ENCODE measurements around the gene CNPY3.
"Not testable (repeated sequence)": the region's sequence is repeated elsewhere in the genome, so short reads cannot be mapped to it uniquely, and the experiment has no call there.

The CNPY3 gene
- 42.0 to 62.7 (median 61.4) reads per million in 3 donors for total RNA-seq

DNA sequence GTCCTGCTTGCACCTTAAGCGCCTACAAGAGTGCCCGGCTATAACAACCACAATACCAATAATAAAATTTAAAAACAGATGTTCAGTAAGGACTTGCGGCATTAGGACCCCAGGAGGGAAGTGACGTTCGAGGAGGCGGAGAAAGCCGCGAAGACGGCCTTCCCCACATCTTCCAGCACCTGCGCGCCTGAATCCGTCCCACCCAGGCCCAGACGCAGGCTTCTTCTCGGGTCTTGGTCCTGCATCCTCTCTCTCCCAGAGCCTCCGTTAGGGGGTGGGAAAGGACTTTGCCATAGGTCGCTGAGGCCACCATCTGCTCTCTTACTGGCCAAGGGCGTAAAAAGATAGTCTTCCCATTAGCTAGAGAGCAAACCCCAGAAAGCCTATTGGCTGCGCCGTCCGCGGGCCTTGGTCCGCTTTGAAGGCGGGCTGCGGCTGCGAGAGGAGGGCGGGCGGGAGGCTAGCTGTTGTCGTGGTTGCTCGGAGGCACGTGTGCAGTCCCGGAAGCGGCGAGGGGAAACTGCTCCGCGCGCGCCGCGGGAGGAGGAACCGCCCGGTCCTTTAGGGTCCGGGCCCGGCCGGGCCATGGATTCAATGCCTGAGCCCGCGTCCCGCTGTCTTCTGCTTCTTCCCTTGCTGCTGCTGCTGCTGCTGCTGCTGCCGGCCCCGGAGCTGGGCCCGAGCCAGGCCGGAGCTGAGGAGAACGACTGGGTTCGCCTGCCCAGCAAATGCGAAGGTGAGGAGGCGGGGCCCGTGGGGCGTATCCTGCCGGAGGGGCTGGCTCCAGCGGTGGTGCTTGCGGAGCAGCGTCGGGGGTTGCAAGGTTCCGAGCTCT is at the start of gene CNPY3:
Gene CNPY3 (plus strand): TSS at position 495 of the 835 bp plus-strand sequence. CDS start 91 bp downstream, at position 586.
- peak within 1 kb of the TSS; percentile 96 for H3K27ac ChIP-seq (ENCODE audit: insufficient read depth, low read length, poor library complexity, severe bottlenecking)
- no peaks in the 10 kb centered on the region for H3K9me3 ChIP-seq (ENCODE audit: control insufficient read depth, low read length)
- peaks cover 23% of the 10 kb centered on the region for H3K4me1 ChIP-seq (ENCODE audit: control insufficient read depth, insufficient read depth, low read length, poor library complexity, severe bottlenecking)
- H3K4me3 ChIP-seq (ENCODE audit: insufficient read depth, low read depth, low read length, poor library complexity, severe bottlenecking) = peak within 1 kb of the TSS; percentile 65
- peak; percentile 90 to 93 (median 92) for DNase-seq
- H3K27me3 ChIP-seq (replicated peaks; ENCODE audit: control insufficient read depth, insufficient read depth, low read length, poor library complexity, severe bottlenecking) = no peaks in the 10 kb centered on the region
- H3K36me3 ChIP-seq (ENCODE audit: control insufficient read depth, insufficient read depth, low read length) = peaks cover 13% of the 10 kb centered on the region

DNA sequence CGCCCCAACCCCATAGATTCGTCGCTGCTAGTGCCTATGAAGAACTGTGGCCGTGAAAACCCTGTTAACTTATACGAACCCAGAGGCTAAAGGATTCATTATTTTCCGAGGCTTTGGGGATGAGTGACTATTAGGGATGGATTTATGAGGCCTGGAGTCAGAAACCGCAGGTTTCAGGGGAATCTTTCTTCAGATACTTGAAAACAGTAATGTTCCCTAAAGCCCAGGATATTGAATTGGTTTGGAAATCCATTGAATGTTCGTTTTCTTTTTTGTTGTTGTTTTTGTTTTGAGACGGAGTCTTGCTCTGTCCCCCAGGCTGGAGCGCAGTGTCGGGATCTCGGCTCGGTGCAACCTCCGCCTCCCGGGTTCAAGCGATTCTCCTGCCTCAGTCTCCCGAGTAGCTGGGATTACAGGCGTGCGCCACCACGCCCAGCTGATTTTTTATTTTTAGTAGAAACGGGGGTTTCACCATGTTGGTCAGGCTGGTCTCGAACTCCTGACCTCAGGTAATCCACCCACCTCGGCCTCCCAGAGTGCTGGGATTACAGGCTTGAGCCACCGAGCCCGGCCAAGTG is 49.0 kb upstream of the CNPY3 start:
- not testable (repeated sequence) for DNase-seq; H3K9me3 ChIP-seq (ENCODE audit: control insufficient read depth, low read length); H3K4me1 ChIP-seq (ENCODE audit: control insufficient read depth, insufficient read depth, low read length, poor library complexity, severe bottlenecking); H3K27me3 ChIP-seq (replicated peaks; ENCODE audit: control insufficient read depth, insufficient read depth, low read length, poor library complexity, severe bottlenecking)
- Histone ChIP-seq H3K36me3 (ENCODE audit: control insufficient read depth, insufficient read depth, low read length) (peaks cover 28% of the 10 kb centered on the region), H3K4me3 (ENCODE audit: insufficient read depth, low read depth, low read length, poor library complexity, severe bottlenecking) (peak overlapping the region; percentile 73), H3K27ac (ENCODE audit: insufficient read depth, low read length, poor library complexity, severe bottlenecking) (peak overlapping the region; percentile 85)

DNA sequence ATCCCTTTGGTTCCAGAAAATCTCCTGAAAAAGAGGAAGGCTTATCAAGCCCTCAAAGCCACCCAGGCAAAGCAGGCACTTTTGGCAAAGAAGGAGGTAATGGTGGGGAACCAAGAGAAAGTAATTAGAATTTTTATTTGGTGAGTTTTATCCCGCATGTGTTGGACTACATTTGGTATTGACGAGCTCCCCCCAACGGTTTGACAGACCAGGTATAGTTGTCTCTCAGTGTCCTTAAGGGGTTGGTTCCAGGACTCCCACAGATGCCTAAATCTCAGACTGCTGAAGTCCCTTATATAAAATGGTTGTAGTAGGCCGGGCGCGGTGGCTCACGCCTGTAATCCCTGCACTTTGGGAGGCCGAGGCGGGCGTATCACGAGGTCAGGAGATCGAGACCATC is 48.4 kb upstream of the CNPY3 start:
- H3K27me3 ChIP-seq (replicated peaks; ENCODE audit: control insufficient read depth, insufficient read depth, low read length, poor library complexity, severe bottlenecking); H3K4me1 ChIP-seq (ENCODE audit: control insufficient read depth, insufficient read depth, low read length, poor library complexity, severe bottlenecking); H3K9me3 ChIP-seq (ENCODE audit: control insufficient read depth, low read length); H3K4me3 ChIP-seq (ENCODE audit: insufficient read depth, low read depth, low read length, poor library complexity, severe bottlenecking); DNase-seq: not testable (repeated sequence)
- Histone ChIP-seq H3K36me3 (ENCODE audit: control insufficient read depth, insufficient read depth, low read length) (peaks cover 33% of the 10 kb centered on the region), H3K27ac (ENCODE audit: insufficient read depth, low read length, poor library complexity, severe bottlenecking) (peak overlapping the region; percentile 85)

DNA sequence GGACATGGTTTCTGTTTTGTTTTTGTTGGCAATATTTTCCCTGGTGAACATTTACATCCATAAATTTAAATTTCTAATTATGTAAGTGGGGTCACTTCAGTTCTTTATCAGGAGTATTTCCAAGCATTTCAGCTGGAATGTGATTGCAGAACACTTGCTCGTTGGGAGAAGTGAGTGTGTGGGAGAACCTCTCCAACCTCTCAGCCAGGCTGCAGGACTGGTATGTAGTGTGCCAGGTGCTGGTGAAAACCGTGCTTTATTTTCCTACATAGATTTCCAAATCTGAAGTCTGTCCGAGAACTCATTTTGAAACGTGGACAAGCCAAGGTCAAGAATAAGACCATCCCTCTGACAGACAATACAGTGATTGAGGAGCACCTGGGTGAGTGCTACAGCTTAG is 43.6 kb upstream of the CNPY3 start:
- no peak for DNase-seq
- peaks cover 36% of the 10 kb centered on the region for H3K36me3 ChIP-seq (ENCODE audit: control insufficient read depth, insufficient read depth, low read length)
- H3K9me3 ChIP-seq (ENCODE audit: control insufficient read depth, low read length) = no peaks in the 10 kb centered on the region
- H3K4me3 ChIP-seq (ENCODE audit: insufficient read depth, low read depth, low read length, poor library complexity, severe bottlenecking) = no peak overlapping the region
- no peaks in the 10 kb centered on the region for H3K4me1 ChIP-seq (ENCODE audit: control insufficient read depth, insufficient read depth, low read length, poor library complexity, severe bottlenecking)
- no peaks in the 10 kb centered on the region for H3K27me3 ChIP-seq (replicated peaks; ENCODE audit: control insufficient read depth, insufficient read depth, low read length, poor library complexity, severe bottlenecking)
- H3K27ac ChIP-seq (ENCODE audit: insufficient read depth, low read length, poor library complexity, severe bottlenecking) = no peak overlapping the region

DNA sequence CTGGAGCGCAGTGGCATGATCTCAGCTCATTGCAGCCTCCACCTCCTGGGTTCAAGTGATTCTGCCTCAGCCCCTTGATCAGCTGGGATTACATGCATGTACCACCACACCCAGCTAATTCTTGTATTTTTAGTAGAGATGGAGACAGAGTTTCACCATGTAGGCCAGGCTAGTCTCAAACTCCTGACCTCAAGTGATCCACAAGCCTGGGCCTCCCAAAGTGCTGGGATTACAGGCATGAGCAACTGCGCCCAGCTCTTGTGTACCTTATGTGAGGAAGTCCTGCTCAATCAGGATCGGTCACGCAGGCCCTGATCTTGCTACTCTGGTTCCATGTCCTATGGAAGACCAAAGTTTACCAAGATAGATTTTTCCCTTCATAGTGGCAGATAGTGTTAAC is 41.1 kb upstream of the CNPY3 start:
- not testable (repeated sequence) for H3K4me3 ChIP-seq (ENCODE audit: insufficient read depth, low read depth, low read length, poor library complexity, severe bottlenecking); H3K27ac ChIP-seq (ENCODE audit: insufficient read depth, low read length, poor library complexity, severe bottlenecking); H3K4me1 ChIP-seq (ENCODE audit: control insufficient read depth, insufficient read depth, low read length, poor library complexity, severe bottlenecking); H3K9me3 ChIP-seq (ENCODE audit: control insufficient read depth, low read length); DNase-seq; H3K27me3 ChIP-seq (replicated peaks; ENCODE audit: control insufficient read depth, insufficient read depth, low read length, poor library complexity, severe bottlenecking)
- H3K36me3 ChIP-seq (ENCODE audit: control insufficient read depth, insufficient read depth, low read length) = peaks cover 28% of the 10 kb centered on the region

DNA sequence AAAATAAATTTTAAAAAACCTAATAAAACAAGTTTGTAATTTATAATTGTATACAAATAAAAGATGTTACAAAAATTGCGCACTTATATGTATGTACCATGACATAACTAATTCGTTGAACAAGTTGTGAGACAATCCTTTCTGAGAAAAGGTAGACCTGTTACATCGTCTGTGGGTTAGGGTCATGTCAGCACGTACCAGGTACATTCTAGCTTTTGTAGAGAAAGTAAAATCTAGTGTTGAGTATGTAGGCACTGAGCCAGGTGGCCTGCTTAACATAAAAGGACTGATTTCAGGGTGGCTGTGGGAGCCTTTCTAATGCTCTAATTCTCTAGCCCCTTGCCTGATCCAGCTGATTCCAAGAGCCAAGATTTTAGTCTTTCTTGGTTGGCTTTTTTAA is 39.5 kb upstream of the CNPY3 start:
- no peaks in the 10 kb centered on the region for H3K4me1 ChIP-seq (ENCODE audit: control insufficient read depth, insufficient read depth, low read length, poor library complexity, severe bottlenecking)
- no peaks in the 10 kb centered on the region for H3K27me3 ChIP-seq (replicated peaks; ENCODE audit: control insufficient read depth, insufficient read depth, low read length, poor library complexity, severe bottlenecking)
- DNase-seq = no peak
- H3K9me3 ChIP-seq (ENCODE audit: control insufficient read depth, low read length) = no peaks in the 10 kb centered on the region
- H3K36me3 ChIP-seq (ENCODE audit: control insufficient read depth, insufficient read depth, low read length) = peaks cover 12% of the 10 kb centered on the region
- peak overlapping the region; percentile 88 for H3K27ac ChIP-seq (ENCODE audit: insufficient read depth, low read length, poor library complexity, severe bottlenecking)
- peak overlapping the region; percentile 83 for H3K4me3 ChIP-seq (ENCODE audit: insufficient read depth, low read depth, low read length, poor library complexity, severe bottlenecking)

DNA sequence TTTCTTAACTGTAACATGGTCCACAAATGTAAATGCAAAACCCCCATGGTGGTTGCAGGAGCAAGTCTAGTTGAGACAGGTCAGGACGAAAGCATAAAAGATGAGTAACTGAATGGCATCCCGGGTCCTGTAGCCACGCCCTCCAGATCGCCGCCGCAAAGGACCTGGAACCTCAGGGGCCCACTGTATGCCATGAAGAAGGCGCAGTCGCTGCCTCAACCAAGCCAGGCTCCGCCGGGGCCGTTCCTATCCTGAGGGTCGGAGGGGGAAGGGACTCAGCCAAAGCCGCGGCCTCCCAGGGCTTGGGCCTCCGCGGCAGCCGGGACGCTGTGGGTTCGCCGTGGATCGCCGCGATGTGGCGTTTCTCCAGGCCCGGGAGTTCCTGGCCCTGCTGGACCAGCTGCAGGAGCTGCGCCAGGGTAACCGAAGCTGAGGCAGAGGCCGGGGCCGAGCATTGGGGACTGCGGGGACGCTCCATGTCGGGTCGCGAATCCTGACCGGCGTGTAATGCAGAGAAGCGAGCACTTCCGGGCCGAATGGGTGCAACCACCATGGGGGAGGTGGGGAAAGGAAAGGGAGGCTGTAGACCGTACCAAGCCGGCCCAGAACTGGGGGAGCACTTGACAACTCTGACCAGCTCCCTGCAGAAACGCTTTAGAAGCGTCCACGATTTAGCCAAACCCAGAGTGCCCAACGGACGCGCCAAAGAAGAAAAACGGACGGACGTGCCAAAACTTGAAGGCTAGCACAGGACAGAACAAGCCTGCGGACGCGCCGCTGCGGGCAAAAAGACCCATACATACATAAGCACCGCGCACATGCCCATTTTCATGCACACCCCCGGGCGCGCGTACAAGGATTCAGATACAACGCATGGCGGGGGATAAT is 38.7 kb upstream of the CNPY3 start:
- H3K4me1 ChIP-seq (ENCODE audit: control insufficient read depth, insufficient read depth, low read length, poor library complexity, severe bottlenecking) = no peaks in the 10 kb centered on the region
- H3K36me3 ChIP-seq (ENCODE audit: control insufficient read depth, insufficient read depth, low read length) = peaks cover 6% of the 10 kb centered on the region
- DNase-seq = peak; percentile 69 to 82 (median 78)
- peak overlapping the region; percentile 83 for H3K4me3 ChIP-seq (ENCODE audit: insufficient read depth, low read depth, low read length, poor library complexity, severe bottlenecking)
- no peaks in the 10 kb centered on the region for H3K27me3 ChIP-seq (replicated peaks; ENCODE audit: control insufficient read depth, insufficient read depth, low read length, poor library complexity, severe bottlenecking)
- H3K27ac ChIP-seq (ENCODE audit: insufficient read depth, low read length, poor library complexity, severe bottlenecking) = peak overlapping the region; percentile 88
- H3K9me3 ChIP-seq (ENCODE audit: control insufficient read depth, low read length) = no peaks in the 10 kb centered on the region

DNA sequence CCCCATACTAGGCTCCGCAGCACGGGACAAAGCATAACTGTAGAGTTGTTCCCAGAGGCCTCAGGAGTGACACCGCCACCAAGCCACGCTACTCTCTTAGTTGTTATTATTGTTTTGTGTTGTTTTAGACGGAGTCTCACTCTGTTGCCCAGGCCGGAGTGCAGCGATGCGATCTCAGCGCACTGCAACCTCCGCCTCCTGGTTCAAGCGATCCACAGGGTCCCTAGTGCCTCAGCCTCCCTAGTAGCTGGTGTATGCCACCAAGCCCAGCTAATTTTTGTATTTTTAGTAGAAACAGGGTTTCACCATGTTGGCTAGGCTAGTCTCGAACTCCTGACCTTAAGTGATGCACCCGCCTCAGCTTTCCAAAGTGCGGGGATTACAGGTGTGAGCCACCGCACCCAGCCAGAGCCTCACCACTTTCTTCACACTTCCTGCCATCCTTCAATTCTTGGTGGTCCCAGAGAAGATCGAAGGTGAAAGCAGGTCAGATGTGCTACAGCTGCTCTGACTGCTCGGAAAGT is 38.0 kb upstream of the CNPY3 start:
- Histone ChIP-seq H3K27ac (ENCODE audit: insufficient read depth, low read length, poor library complexity, severe bottlenecking) (peak overlapping the region; percentile 88), H3K4me3 (ENCODE audit: insufficient read depth, low read depth, low read length, poor library complexity, severe bottlenecking) (peak overlapping the region; percentile 83), H3K4me1 (ENCODE audit: control insufficient read depth, insufficient read depth, low read length, poor library complexity, severe bottlenecking) (no peaks in the 10 kb centered on the region), H3K36me3 (ENCODE audit: control insufficient read depth, insufficient read depth, low read length) (no peaks in the 10 kb centered on the region), H3K27me3 (replicated peaks; ENCODE audit: control insufficient read depth, insufficient read depth, low read length, poor library complexity, severe bottlenecking) (no peaks in the 10 kb centered on the region), H3K9me3 (ENCODE audit: control insufficient read depth, low read length) (no peaks in the 10 kb centered on the region)
- no peak for DNase-seq

DNA sequence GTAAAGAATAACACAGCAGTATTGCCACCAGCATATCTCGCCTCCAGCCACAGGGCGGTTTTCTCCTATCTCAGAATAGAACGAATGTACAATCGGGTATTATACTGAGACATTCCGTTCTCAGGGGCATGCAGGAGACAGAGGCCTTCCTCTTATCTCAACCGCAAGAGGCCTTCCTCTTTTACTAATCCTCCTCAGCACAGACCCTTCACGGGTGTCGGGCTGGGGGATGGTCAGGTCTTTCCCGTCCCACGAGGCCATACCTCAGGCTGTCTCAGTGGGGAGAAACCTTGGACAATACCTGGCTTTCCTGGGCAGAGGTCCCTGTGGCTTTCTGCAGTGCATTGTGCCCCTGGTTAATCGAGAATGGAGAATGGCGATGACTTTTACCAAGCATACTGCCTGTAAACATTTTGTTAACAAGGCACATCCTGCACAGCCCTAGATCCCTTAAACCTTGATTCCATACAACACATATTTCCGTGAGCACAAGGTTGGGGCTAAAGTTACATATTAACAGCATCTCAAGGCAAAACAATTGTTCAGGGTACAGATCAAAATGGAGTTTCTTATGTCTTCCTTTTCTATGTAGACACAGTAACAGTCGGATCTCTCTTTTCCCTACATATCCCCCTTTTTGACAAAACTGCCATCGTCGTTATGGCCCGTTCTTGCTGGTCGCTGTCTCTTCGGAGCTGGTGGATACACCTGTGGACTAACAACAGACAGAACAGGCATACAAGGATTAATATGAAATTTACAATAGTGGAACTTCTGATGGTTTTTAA is 35.0 kb upstream of the CNPY3 start:
- H3K36me3 ChIP-seq (ENCODE audit: control insufficient read depth, insufficient read depth, low read length); DNase-seq; H3K27ac ChIP-seq (ENCODE audit: insufficient read depth, low read length, poor library complexity, severe bottlenecking); H3K27me3 ChIP-seq (replicated peaks; ENCODE audit: control insufficient read depth, insufficient read depth, low read length, poor library complexity, severe bottlenecking); H3K4me1 ChIP-seq (ENCODE audit: control insufficient read depth, insufficient read depth, low read length, poor library complexity, severe bottlenecking); H3K4me3 ChIP-seq (ENCODE audit: insufficient read depth, low read depth, low read length, poor library complexity, severe bottlenecking); H3K9me3 ChIP-seq (ENCODE audit: control insufficient read depth, low read length): not testable (repeated sequence)

Data from effector memory CD4-positive, alpha-beta T cell (primary cell).